ENCODE measurements around the gene PLEKHA4. TPM values are rescaled to one million over a fixed set of nuclear protein-coding genes. Genes with fewer than 3 reads are reported as not detected.
"Not testable (repeated sequence)": the region's sequence is repeated elsewhere in the genome, so short reads cannot be mapped to it uniquely, and the experiment has no call there.

PLEKHA4 gene
- total and polyA plus RNA-seq, 7 donors = 13.8 to 44.7 (median 20.7) TPM

DNA sequence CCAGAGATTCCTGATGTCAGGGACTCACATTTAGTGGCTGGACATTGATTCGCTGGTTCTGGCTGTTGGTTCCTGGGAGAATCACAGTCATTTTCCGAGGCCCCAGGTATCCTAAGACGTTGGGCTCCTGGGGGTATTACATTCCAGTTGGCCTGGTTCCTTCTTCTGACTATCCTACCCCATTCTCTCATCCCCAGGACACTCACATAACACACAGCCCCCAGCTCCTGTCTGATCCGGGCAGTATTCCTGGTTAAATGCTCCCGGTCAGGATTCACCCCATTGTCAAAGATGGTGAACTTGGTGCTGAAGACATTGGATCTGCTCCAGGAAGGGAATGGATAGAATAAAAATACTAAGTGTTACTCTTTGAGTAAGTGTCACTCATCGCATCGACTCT, 15.3 kb upstream of the PLEKHA4 start:
- H3K9me3 ChIP-seq = no peaks in the 10 kb centered on the region
- WGBS, 2 donors = 94 to 96% methylated on average over 7 of the region's 7 CpGs
- no peak overlapping the region for H3K4me3 ChIP-seq
- TF ChIP-seq EP300 (IDR thresholded peaks at IDR 0.05) (no peak), POLR2A (IDR thresholded peaks at IDR 0.05) (no peak), POLR2AphosphoS5 (IDR thresholded peaks at IDR 0.05) (no peak)
- TF ChIP-seq, protein P1, sequence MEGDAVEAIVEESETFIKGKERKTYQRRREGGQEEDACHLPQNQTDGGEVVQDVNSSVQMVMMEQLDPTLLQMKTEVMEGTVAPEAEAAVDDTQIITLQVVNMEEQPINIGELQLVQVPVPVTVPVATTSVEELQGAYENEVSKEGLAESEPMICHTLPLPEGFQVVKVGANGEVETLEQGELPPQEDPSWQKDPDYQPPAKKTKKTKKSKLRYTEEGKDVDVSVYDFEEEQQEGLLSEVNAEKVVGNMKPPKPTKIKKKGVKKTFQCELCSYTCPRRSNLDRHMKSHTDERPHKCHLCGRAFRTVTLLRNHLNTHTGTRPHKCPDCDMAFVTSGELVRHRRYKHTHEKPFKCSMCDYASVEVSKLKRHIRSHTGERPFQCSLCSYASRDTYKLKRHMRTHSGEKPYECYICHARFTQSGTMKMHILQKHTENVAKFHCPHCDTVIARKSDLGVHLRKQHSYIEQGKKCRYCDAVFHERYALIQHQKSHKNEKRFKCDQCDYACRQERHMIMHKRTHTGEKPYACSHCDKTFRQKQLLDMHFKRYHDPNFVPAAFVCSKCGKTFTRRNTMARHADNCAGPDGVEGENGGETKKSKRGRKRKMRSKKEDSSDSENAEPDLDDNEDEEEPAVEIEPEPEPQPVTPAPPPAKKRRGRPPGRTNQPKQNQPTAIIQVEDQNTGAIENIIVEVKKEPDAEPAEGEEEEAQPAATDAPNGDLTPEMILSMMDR (IDR thresholded peaks at IDR 0.05) = no peak
- H3K36me3 ChIP-seq = peaks cover 0 to 4% (median 0%) of the 10 kb centered on the region in 4 donors
- DNase-seq = no peak
- no peak overlapping the region for H3K27ac ChIP-seq
- no peaks in the 10 kb centered on the region for H3K4me1 ChIP-seq
- no peaks in the 10 kb centered on the region for H3K27me3 ChIP-seq
- intact Hi-C loops (cut with DNase I) = no loop called here

DNA sequence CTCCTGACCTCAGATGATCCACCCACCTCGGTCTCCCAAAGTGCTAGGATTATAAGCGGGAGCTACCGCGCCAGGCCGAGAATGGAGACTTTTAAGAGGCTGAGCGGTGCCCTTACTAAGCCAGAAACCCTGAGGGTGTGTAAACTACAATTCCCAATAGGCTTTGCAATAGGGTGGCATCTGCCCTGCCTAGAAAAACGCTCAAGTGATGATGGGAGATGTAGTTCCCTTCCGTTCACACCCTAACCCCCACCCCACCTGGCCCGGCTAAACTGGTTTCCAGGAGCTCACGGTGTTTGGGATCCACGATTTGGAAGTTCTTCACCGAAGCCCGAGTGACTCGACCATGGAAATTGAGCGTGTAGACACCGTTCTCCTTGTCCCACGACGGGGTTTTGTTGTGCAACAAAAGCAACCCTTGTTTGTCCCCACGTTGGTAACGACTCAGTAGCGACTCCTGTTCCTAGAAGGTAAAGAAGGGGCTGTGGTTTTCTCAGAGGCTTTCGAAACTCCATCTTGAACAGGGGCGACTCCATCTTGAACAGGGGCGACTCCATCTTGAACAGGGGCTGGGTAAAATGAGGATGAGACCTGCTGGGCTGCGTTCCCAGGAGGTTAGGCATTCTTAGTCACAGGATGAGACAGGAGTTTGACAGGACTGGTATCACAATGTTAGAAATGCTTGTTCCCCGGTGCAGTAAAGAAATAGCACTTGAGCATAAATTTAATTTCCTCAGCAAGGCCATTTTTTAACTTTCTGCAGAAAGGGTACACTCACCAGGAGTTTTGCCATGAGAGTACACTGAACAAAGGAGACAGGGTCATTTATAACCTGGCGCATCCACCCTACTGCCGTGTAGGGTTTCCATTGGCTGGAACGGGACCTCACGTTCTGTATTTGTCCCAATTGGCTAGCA, 13.6 kb upstream of the PLEKHA4 start:
- Histone ChIP-seq H3K4me1 (peaks cover 0 to 6% (median under 1%) of the 10 kb centered on the region in 4 donors), H3K27me3 (no peaks in the 10 kb centered on the region), H3K27ac (peak overlapping the region in 1 of 4 donors; percentile 17), H3K36me3 (peaks cover 0 to 11% (median 0%) of the 10 kb centered on the region in 4 donors), H3K4me3 (no peak overlapping the region), H3K9me3 (no peaks in the 10 kb centered on the region)
- no peak for DNase-seq
- no peak for TF ChIP-seq EP300 (IDR thresholded peaks at IDR 0.05)
- no peak for TF ChIP-seq POLR2A (IDR thresholded peaks at IDR 0.05)
- TF ChIP-seq, protein P1 (IDR thresholded peaks at IDR 0.05) = no peak
- no peak for TF ChIP-seq POLR2AphosphoS5 (IDR thresholded peaks at IDR 0.05)
- intact Hi-C loops (cut with DNase I) = no loop called here
- WGBS, 2 donors = 88 to 90% methylated on average over 30 of the region's 30 CpGs

DNA sequence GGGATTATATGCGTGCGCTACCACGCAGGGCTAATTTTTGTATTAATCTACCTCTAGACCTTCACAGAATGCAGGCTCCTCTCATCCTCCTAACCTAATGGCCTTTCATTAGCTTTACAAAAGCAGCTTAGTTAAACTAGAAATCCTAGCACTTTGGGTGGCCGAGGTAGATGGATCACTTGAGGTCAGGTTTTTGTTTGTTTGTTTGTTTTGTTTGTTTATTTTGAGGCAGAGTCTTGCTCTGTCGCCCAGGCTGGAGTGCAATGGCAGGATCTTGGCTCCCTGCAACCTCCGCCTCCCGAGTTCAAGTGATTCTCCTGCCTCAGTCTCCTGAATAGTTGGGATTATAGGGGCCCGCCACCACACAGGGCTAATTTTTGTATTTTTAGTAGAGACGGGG, 11.3 kb upstream of the PLEKHA4 start:
- Histone ChIP-seq H3K36me3 (peaks cover 0 to 34% (median 6%) of the 10 kb centered on the region in 4 donors), H3K4me1 (peaks cover 0 to 26% (median 24%) of the 10 kb centered on the region in 4 donors), H3K27ac (peak overlapping the region in 2 of 4 donors; percentile 24 to 43)
- H3K9me3 ChIP-seq, H3K27me3 ChIP-seq, DNase-seq, H3K4me3 ChIP-seq: not testable (repeated sequence)
- WGBS, 2 donors = 93 to 94% methylated on average over 9 of the region's 9 CpGs
- intact Hi-C loops (cut with DNase I) = loop anchor here (10.0 kb wide), 1 partner anchor 555 kb away; the partner anchor contains the start of gene EMP3

DNA sequence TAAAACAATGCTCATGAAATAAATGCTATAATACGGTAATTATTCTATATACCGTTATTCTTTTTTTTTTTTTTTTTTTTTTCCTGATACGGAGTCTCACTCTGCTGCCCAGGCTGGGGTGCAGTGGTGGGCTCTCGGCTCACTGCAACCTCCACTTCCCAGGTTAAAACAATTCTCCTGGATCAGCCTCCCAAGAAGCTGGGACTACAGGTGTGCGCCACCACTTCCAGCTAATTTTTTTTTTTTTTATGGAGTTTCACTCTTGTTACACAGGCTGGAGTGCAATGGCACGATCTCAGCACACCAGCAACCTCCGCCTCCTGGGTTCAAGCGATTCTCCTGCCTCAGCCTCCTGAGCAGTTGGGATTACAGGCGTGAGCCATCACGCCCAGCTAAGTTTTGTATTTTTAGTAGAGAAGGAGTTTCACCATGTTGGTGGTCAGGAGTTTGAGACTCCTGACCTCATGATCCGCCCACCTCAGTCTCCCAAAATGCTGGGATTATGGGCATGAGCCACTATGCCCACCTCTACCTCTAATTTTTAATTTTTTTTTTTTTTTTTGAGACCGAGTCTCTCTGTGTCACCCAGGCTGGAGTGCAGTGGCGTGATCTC, 10.7 kb upstream of the PLEKHA4 start:
- no peak for DNase-seq
- Histone ChIP-seq H3K27ac (peak overlapping the region in 3 of 4 donors; percentile 39 to 45 (median 43)), H3K4me3 (no peak overlapping the region), H3K36me3 (peaks cover 3 to 40% (median 11%) of the 10 kb centered on the region in 4 donors), H3K4me1 (peaks cover 0 to 31% (median 29%) of the 10 kb centered on the region in 4 donors), H3K27me3 (no peaks in the 10 kb centered on the region), H3K9me3 (no peaks in the 10 kb centered on the region)
- TF ChIP-seq POLR2AphosphoS5 (IDR thresholded peaks at IDR 0.05) (no peak), POLR2A (IDR thresholded peaks at IDR 0.05) (no peak)
- WGBS, 2 donors = 94 to 97% methylated on average over 13 of the region's 13 CpGs
- intact Hi-C loops (cut with DNase I) = loop anchor here (10.0 kb wide), 1 partner anchor 554 kb away; the partner anchor contains the start of gene EMP3

DNA sequence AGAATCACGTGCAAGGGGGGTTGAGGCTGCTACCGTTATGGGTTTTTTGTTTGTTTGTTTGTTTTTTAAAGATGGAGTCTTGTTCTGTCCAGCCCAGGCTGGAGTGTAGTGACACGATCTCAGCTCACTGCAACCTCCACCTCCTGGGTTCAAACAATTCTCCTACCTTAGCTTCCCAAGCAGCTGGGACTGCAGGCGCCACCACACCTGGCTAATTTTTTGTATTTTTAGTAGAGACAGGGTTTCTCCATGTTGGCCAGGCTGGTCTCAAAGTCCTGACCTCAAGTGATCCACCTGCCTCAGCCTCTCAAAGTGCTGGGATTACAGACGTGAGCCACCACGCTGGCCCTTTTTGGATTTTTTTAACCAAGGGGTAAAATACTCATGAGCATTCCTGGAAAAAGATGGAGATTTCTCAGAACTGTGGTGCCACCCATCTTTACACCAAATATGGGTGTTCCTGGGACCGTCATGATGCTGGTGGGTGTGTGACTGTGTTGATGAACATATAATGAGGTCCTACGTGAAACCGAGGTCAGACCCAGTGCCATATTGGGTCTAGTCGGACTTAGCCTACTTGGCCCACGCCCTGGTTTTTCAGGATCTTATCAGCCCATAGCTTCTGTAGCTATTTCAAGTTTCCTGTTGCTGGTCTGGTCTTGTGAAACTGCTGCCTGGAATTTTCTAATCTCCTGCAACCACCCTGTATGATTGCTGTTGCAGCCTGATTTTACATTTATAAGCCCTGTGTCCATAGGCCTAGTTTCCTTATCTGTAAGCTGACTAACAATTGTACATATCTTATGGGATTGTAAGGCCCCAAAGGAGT, 10.0 kb upstream of the PLEKHA4 start:
- no peak overlapping the region for H3K4me3 ChIP-seq
- intact Hi-C loops (cut with DNase I) = loop anchor here (10.0 kb wide), 1 partner anchor 554 kb away; the partner anchor contains the start of gene EMP3
- no peaks in the 10 kb centered on the region for H3K9me3 ChIP-seq
- no peak for DNase-seq
- peak overlapping the region; percentile 29 to 45 (median 41) for H3K27ac ChIP-seq
- H3K27me3 ChIP-seq = no peaks in the 10 kb centered on the region
- H3K36me3 ChIP-seq = peaks cover 5 to 47% (median 15%) of the 10 kb centered on the region in 4 donors
- WGBS, 2 donors = 80 to 82% methylated on average over 11 of the region's 11 CpGs
- no peak for TF ChIP-seq EP300 (IDR thresholded peaks at IDR 0.05)
- peak in 1 of 4 donors; percentile 11 for TF ChIP-seq POLR2AphosphoS5 (IDR thresholded peaks at IDR 0.05)
- H3K4me1 ChIP-seq = peaks cover 0 to 39% (median 36%) of the 10 kb centered on the region in 4 donors
